ENCODE results near the gene SMCO1.
"Not testable (repeated sequence)": the region's sequence is repeated elsewhere in the genome, so short reads cannot be mapped to it uniquely, and the experiment has no call there.

The SMCO1 gene

GRCh38 chr3:196521291-196521690, 6.1 kb upstream of the SMCO1 start:
- DNase-seq (ENCODE audit: low read depth), result not testable (repeated sequence)

DNA sequence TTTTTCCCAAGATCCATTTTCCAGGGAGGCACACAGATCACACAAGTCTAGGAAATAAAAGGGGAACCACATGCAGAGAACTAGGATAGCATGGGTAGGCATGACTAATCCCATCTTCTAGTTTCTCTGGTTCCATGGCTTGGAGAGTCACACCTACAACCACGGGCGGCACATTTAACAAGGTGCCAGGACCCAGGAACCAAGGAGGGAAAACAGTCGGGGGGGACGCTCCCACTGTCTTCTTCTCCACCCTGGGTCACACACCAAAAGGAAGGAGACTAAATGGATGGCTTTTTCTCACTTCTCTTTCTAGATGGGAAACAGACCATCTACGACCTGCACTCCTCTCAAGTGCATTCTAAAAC, 4.6 kb upstream of the SMCO1 start:
- no peak for DNase-seq (ENCODE audit: low read depth)

GRCh38 chr3:196518966-196519717, 4.0 kb upstream of the SMCO1 start:
- no peak for DNase-seq (ENCODE audit: low read depth)

- no peak for DNase-seq (ENCODE audit: low read depth)
These were observed 2.8 kb upstream of the SMCO1 start for GRCh38 chr3:196517919-196518318.

- no peak for DNase-seq (ENCODE audit: low read depth)
These were observed 2.1 kb upstream of the SMCO1 start for GRCh38 chr3:196517162-196517800.

DNA sequence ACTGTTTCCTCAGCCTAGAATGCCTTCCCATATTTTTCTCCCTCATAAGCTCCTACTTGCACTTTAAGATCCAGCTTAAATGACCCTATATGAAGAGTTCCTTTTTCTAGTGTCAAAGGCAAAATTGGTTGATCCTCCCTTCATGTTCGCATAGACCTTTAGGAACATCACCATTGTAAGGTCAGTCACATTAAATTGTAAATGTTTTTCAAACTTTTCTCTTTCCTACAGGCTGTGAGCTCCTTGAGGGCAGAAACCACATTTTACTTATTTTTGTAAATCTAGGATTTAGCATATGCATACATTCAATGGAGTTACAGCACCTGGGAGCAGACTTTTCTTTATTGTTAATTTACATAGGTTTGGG, 813 bp downstream of the SMCO1 start:
- DNase-seq (ENCODE audit: low read depth), result no peak

- no peak for DNase-seq (ENCODE audit: low read depth)
These were observed 1.3 kb downstream of the SMCO1 start for GRCh38 chr3:196513697-196514349.

DNA sequence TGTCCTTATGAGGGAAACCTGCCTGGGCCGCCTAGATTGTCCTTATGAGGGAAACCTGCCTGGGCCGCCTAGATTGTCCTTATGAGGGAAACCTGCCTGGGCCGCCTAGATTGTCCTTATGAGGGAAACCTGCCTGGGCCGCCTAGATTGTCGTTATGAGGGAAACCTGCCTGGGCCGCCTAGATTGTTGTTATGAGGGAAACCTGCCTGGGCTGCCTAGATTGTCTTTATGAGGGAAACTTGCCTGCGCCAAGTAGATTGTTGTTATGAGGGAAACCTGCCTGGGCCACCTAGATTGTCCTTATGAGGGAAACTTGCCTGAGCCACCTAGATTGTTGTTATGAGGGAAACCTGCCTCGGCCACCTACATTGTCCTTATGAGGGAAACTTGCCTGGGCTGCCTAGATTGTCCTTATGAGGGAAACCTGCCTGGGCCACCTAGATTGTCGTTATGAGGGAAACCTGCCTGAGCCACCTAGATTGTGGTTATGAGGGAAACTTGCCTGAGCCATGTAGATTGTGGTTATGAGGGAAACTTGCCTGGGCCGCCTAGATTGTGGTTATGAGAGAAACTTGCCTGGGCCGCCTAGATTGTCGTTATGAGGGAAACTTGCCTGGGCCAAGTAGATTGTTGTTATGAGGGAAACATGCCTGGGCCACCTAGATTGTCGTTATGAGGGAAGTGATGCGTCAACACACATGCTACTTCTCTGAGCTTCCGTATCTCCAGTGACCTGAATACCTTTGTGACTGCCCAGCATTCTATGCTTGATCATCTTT, 3.3 kb downstream of the SMCO1 start:
- not testable (repeated sequence) for DNase-seq (ENCODE audit: low read depth)

DNA sequence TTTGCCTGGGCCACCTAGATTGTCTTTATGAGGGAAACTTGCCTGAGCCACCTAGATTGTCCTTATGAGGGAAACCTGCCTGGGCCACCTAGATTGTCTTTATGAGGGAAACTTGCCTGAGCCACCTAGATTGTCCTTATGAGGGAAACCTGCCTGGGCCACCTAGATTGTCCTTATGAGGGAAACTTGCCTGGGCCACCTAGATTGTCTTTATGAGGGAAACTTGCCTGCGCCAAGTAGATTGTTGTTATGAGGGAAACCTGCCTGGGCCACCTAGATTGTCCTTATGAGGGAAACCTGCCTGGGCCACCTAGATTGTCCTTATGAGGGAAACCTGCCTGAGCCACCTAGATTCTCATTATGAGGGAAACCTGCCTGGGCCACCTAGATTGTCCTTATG, 4.0 kb downstream of the SMCO1 start:
- DNase-seq (ENCODE audit: low read depth), result not testable (repeated sequence)

DNA sequence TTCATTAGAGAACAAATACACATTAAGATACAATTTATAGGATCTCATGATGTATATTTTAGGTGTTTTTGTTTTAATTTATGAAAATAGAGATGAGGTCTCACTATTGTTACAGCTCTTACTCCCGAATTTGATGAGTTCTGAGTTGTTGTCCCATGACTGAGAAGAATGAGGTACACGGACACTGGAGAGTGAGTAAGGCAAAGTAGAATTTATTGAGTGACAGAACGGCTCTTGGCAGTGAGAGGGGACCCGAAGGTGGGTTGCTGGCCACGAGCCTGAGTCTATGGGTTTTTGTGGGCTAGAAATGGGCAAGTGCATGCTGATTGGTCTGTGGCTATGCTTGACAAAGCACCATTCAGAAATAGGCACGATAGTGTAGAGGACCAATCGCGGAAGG, 8.5 kb downstream of the SMCO1 start:
- DNase-seq (ENCODE audit: low read depth), result no peak

- DNase-seq (ENCODE audit: low read depth), result no peak
These were observed 10.6 kb downstream of the SMCO1 start for GRCh38 chr3:196504556-196504955.

DNA sequence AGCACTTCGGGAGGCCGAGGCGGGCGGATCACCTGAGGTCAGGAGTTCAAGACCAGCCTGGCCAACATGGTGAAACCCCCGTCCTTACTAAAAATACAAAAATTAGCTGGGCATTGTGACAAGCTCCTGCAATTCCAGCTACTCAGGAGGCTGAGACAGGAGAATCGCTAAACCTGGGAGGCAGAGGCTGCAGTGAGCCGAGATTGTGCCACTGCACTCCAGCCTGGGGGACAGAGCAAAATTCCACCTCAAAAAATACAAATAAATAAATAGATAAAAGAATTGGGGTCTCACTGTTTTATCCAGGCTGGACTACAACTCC, 11.1 kb downstream of the SMCO1 start:
- not testable (repeated sequence) for DNase-seq (ENCODE audit: low read depth)

DNA sequence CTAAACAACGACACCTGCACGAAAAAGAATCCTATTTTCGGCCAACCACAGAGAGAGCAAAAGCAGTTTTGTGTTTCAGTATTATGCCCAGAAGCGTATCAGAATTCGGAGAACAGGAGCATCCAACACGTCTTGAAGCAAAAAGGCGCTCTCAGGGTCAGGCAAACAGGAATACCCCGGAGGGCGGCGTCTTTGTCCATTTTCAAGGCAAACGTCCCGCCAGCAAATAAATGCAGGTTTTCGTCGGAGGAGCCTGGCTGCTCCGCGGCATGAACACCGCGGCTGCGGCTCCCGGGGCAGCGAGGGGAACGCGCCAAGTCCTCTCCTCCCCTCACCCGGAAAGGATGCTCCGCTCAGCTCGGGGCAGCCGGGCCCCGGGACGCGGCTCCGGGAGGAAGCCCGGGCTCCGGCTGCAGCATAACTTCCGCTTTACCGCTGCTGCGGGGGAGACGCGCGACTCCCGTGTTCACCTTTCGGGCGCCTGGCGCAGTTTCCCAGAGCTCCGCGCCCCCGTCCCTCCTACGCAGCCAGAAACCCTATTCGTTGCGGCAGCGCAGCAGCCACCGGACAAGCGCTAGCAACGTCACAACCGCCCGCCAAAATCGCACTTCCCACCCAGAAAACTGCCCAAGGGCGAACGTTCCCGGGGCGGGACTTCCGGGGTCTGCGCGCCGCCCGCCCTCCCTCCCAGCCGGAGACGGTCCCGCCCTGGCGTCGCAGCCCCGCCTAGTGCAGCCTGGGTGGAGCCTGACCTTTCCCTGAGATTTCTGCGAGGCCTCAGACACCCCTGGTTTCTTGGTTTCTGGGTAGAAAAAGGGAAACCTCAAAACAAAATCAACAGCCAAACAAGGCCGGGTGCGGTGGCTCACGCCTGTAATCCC, 11.7 kb downstream of the SMCO1 start, which contains the start of gene RNF168:
Gene RNF168 (minus strand): TSS at position 573 of the 881 bp plus-strand sequence. CDS start 595 bp downstream, outside the sequence.
- DNase-seq (ENCODE audit: low read depth), result peak; percentile 90

- DNase-seq (ENCODE audit: low read depth), result no peak
These were observed 12.4 kb downstream of the SMCO1 start for GRCh38 chr3:196502775-196503195.

- no peak for DNase-seq (ENCODE audit: low read depth)
These were observed 13.7 kb downstream of the SMCO1 start for GRCh38 chr3:196501316-196502044.

- no peak for DNase-seq (ENCODE audit: low read depth)
These were observed 15.2 kb downstream of the SMCO1 start for GRCh38 chr3:196499807-196500524.

- DNase-seq (ENCODE audit: low read depth), result no peak
These were observed 16.1 kb downstream of the SMCO1 start for GRCh38 chr3:196499061-196499460.

GRCh38 chr3:196498297-196498696, 16.8 kb downstream of the SMCO1 start:
- no peak for DNase-seq (ENCODE audit: low read depth)

DNA sequence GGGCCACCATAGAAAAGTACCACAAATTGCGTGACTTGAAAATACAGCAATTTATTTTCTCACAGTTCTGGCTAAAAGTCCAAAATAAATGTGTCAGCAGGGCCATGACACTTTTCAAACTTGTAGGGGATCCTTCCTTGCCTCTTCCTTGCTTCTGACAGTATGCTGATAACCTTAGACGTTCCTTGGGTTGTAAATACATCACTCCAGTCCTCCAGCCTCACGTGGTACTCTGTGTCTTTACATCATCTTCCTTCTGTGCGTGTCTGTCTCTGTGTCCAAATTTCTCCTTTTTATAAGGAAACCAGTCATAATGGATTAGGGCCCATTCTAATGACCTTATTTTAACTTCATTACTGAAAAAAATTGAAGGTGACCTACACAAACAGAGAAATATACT, 19.0 kb downstream of the SMCO1 start:
- DNase-seq (ENCODE audit: low read depth), result no peak

DNA sequence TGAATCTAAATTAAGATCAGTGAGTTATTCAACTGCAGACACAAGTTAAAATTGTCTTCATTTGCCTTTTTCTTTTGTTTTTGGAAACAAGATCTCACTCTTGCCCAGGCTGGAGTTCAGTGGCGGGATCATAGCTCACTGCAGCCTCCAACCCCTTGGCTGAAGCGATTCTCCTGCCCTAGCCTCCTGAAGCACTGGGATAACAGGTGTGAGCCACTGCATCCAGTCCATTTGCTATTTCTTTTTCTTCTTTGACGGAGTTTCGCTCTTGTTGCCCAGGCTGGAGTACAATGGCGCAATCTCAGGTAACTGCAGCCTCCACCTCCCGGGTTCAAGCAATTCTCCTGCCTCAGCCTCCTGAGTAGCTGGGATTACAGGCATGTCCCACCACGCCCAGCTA, 21.9 kb downstream of the SMCO1 start:
- DNase-seq (ENCODE audit: low read depth), result no peak

All from stimulated activated CD8-positive, alpha-beta memory T cell treated with anti-CD3 and anti-CD28 coated beads, Interleukin-7, amount 100 ng/mL, for 24 hours (primary cell).